SK-N-SH (cell line): ENCODE data around the gene PLA2G4B. TPM values are rescaled to one million over a fixed set of nuclear protein-coding genes. Genes with fewer than 3 reads are reported as not detected.

Experiments used
- CTCF ChIA-PET: fragments of 300-600, 350-600 bp; formaldehyde crosslinking; extraction: SDS; loops from one replicate; lab custom pipeline; 2021; lab: Yijun Ruan, JAX
- POLR2A ChIA-PET: fragments of 350-600 bp; sonication (Branson Sonifier 250); formaldehyde crosslinking; extraction: SDS; loops from one replicate; lab custom pipeline; 2020; ENCODE audit warnings: antibody characterized with exemption, inconsistent platforms; lab: Yijun Ruan, JAX
- DNase-seq: peaks from one replicate; pipeline ENCODE4 v3.0.0; 2012
- H2AFZ ChIP-seq: fragments of 200-600 bp; sonication (generic); 2 replicates; pipeline ENCODE4 v1.8.1; 2016; ENCODE audit warnings: antibody characterized with exemption, mild to moderate bottlenecking, low read depth
- H3F3A ChIP-seq: fragments of 200-600 bp; sonication (generic); replicated peaks from 2 replicates; pipeline ENCODE3; 2016; ENCODE audit warnings: antibody characterized with exemption, mild to moderate bottlenecking; ENCODE audit not compliant: insufficient read depth
- H3K27ac ChIP-seq, 2 experiments: fragments of 200-500 bp in 1 of 2; fragments of 200-600 bp in 1 of 2; sonication (Bioruptor generic) in 1 of 2; sonication (generic), shearing (Covaris generic) in 1 of 2; 2 replicates each; pipeline versions ENCODE4 v1.5.1 to v1.6.1; 2014 to 2016; ENCODE audit warnings: low read depth in 2 of 2, inconsistent platforms in 1 of 2, low read length in 1 of 2, mild to moderate bottlenecking in 1 of 2, mixed read lengths in 1 of 2
- H3K27me3 ChIP-seq: fragments of 200-600 bp; sonication (generic), shearing (Covaris generic); 2 replicates; pipeline ENCODE4 v1.6.1; 2016; ENCODE audit warnings: mixed run types; ENCODE audit not compliant: insufficient read depth
- H3K36me3 ChIP-seq, 2 experiments: fragments of 200-500 bp in 1 of 2; fragments of 200-600 bp in 1 of 2; sonication (Bioruptor generic) in 1 of 2; sonication (generic) in 1 of 2; replicated peaks in 1 of 2; 2 replicates each; pipeline versions ENCODE3 to v1.5.1; 2014 to 2016; ENCODE audit warnings: low read length in 1 of 2, mild to moderate bottlenecking in 1 of 2; ENCODE audit not compliant: insufficient read depth in 2 of 2, control insufficient read depth in 1 of 2
- H3K4me1 ChIP-seq, 2 experiments: fragments of 200-500 bp in 1 of 2; fragments of 200-600 bp in 1 of 2; sonication (Bioruptor generic) in 1 of 2; sonication (generic), shearing (Covaris generic) in 1 of 2; 2 replicates each; pipeline versions ENCODE4 v1.5.1 to v1.6.1; 2014 to 2016; ENCODE audit warnings: low read depth in 1 of 2, low read length in 1 of 2, mixed run types in 1 of 2; ENCODE audit not compliant: insufficient read depth in 2 of 2, control insufficient read depth in 1 of 2
- H3K4me2 ChIP-seq: fragments of 200-600 bp; sonication (generic), shearing (Covaris generic); 2 replicates; pipeline ENCODE4 v1.6.1; 2017; ENCODE audit warnings: mixed run types
- H3K4me3 ChIP-seq, 2 experiments: fragments of 200-500 bp in 1 of 2; fragments of 200-600 bp in 1 of 2; sonication (Bioruptor generic) in 1 of 2; sonication (generic), shearing (Covaris generic) in 1 of 2; 2 replicates each; pipeline versions ENCODE4 v1.5.1 to v1.8.1; 2014 to 2016; ENCODE audit warnings: low read depth in 2 of 2, inconsistent platforms in 1 of 2, low read length in 1 of 2, mild to moderate bottlenecking in 1 of 2, mixed read lengths in 1 of 2, moderate library complexity in 1 of 2
- H3K79me2 ChIP-seq: fragments of 200-600 bp; sonication (generic); 2 replicates; pipeline ENCODE4 v1.8.1; 2017; ENCODE audit warnings: mild to moderate bottlenecking; ENCODE audit not compliant: insufficient read depth
- H3K9ac ChIP-seq: fragments of 200-600 bp; sonication (generic); 2 replicates; pipeline ENCODE4 v1.6.1; 2017; ENCODE audit warnings: mixed run types
- H3K9me2 ChIP-seq: fragments of 200-600 bp; sonication (generic); 2 replicates; pipeline ENCODE4 v1.6.1; 2017; ENCODE audit warnings: mixed run types
- H3K9me3 ChIP-seq: fragments of 200-600 bp; sonication (generic); 2 replicates; pipeline ENCODE4 v1.6.1; 2017; ENCODE audit warnings: mixed run types, mild to moderate bottlenecking, moderate library complexity
- H4K20me1 ChIP-seq: fragments of 200-600 bp; sonication (generic); 2 replicates; pipeline ENCODE4 v1.6.1; 2017; ENCODE audit warnings: mild to moderate bottlenecking, mixed run types; ENCODE audit not compliant: insufficient read depth
- EP300 ChIP-seq, 2 experiments: IDR thresholded peaks; 2 replicates each; pipeline versions ENCODE4 v1.4.0 to v1.6.1; 2012; ENCODE audit warnings: borderline replicate concordance in 1 of 2, low read depth in 1 of 2, low read length in 1 of 2
- JUND ChIP-seq: IDR thresholded peaks from 2 replicates; pipeline ENCODE4 v1.4.0; 2012
- RXRA ChIP-seq: IDR thresholded peaks from 2 replicates; pipeline ENCODE4 v1.4.0; 2012; ENCODE audit warnings: low read depth, mild to moderate bottlenecking, borderline replicate concordance
- WGBS: methylation state at CpG from one replicate; pipeline ENCODE4 v1.1.6; 2017; ENCODE audit warnings: low lambda C conversion rate; 5-methylcytosine and 5-hydroxymethylcytosine counted together
- polyA plus RNA-seq, 3 experiments: library from polyadenylated mRNA; depleted of rRNA; stranded (reverse); fragments of >200 nt; gene quantifications; 2 replicates each; pipeline ENCODE4 v1.2.3, GENCODE V29; 2012
- TF ChIP-seq, protein P1 (sequence below): IDR thresholded peaks from 2 replicates; pipeline ENCODE4 v1.4.0; 2012; ENCODE audit warnings: low read depth, borderline replicate concordance
- TF ChIP-seq, protein P2 (sequence below): IDR thresholded peaks from 2 replicates; pipeline ENCODE4 v1.6.1; 2012; ENCODE audit warnings: mild to moderate bottlenecking, low read depth, low read length, moderate library complexity

Gene PLA2G4B
- polyA plus RNA-seq, 1 of the 3 experiments (the other 2 are of a cell fraction): 5.3 TPM

DNA sequence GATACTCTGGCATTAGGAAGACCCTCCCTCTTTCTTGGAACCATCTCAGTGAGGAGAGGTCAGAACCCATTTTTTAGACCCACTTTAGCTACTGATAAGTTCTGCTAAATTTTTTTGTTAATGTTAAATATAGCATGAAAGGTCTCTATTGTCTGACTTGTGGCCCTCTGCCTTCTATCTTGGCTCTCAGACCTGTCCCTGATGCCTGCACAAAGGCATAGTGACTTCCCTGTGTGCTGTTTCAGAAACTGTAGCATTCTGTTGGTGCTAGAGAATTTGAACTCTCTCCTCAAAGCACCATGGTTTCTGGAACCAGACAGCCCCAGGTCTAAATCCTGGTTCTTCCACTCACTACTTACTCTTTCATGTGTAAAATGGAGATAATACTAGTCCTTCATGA is 49.0 kb upstream of the PLA2G4B start:
- no peaks in the 10 kb centered on the region for H3K9me3 ChIP-seq
- H3K4me3 ChIP-seq: no peak overlapping the region
- no peak overlapping the region for H2AFZ ChIP-seq
- H3F3A ChIP-seq: no peaks in the 10 kb centered on the region
- H3K4me1 ChIP-seq: peaks cover 14 to 32% of the 10 kb centered on the region in 2 experiments; a peak in 3 of 4 replicates
- ChIA-PET CTCF (interaction anchor here (1.0 to 1.2 kb wide), 4 partner anchors 9 to 324 kb away, joined by 3 to 5 read pairs (median 4); no protein-coding TSS in a partner anchor), POLR2A (no interaction called here)
- TF ChIP-seq EP300 (IDR thresholded peaks at IDR 0.05; ENCODE audit: borderline replicate concordance in 1 of 2, low read depth in 1 of 2, low read length in 1 of 2) (no peak), RXRA (no peak)
- TF ChIP-seq, protein P1, sequence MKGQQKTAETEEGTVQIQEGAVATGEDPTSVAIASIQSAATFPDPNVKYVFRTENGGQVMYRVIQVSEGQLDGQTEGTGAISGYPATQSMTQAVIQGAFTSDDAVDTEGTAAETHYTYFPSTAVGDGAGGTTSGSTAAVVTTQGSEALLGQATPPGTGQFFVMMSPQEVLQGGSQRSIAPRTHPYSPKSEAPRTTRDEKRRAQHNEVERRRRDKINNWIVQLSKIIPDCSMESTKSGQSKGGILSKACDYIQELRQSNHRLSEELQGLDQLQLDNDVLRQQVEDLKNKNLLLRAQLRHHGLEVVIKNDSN: no peak
- H3K27me3 ChIP-seq: no peaks in the 10 kb centered on the region
- no peak overlapping the region for H3K9ac ChIP-seq
- H3K79me2 ChIP-seq: peaks cover 55% of the 10 kb centered on the region
- no peak overlapping the region; a peak in 1 of 4 replicates for H3K27ac ChIP-seq
- no peaks in the 10 kb centered on the region for H4K20me1 ChIP-seq
- no peak overlapping the region for H3K4me2 ChIP-seq
- no peak for DNase-seq
- H3K9me2 ChIP-seq: no peaks in the 10 kb centered on the region
- no peaks in the 10 kb centered on the region for H3K36me3 ChIP-seq

DNA sequence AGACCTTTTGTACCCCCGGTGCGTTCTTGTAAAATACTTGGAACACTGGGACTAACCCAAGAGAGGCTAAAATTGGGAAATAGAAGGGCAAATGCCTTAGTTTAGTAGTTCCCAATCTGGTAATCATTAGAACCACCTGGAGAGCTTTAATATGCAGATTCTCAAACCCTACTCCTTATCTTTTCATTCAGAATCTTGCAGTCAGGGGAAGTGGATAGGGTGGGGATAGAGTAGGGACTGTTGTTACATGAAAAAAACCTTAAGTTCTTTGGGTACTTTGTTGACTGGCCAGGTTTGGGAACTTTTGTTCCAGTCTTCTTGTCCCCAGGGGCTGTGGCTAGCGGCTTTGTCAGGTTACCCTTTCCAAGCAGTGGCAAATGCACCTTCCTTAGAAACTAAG is 48.5 kb upstream of the PLA2G4B start:
- Histone ChIP-seq H3K79me2 (peaks cover 55% of the 10 kb centered on the region), H3K4me1 (peaks cover 14 to 32% of the 10 kb centered on the region in 2 experiments; a peak in 3 of 4 replicates), H3K4me3 (no peak overlapping the region), H2AFZ (no peak overlapping the region), H3K36me3 (no peaks in the 10 kb centered on the region), H3K9me2 (no peaks in the 10 kb centered on the region), H3K9me3 (no peaks in the 10 kb centered on the region), H3K27ac (peak overlapping the region; percentile 51 to 82; a peak in 3 of 4 replicates), H3K4me2 (peak overlapping the region; percentile 62), H3K27me3 (no peaks in the 10 kb centered on the region), H3K9ac (no peak overlapping the region), H3F3A (no peaks in the 10 kb centered on the region), H4K20me1 (no peaks in the 10 kb centered on the region)
- CTCF ChIA-PET: interaction anchor here (1.0 to 2.9 kb wide), 3 partner anchors 10 to 21 kb away, joined by 3 to 12 read pairs (median 5); partner anchors contain the start of gene MAPKBP1
- TF ChIP-seq, protein P2, sequence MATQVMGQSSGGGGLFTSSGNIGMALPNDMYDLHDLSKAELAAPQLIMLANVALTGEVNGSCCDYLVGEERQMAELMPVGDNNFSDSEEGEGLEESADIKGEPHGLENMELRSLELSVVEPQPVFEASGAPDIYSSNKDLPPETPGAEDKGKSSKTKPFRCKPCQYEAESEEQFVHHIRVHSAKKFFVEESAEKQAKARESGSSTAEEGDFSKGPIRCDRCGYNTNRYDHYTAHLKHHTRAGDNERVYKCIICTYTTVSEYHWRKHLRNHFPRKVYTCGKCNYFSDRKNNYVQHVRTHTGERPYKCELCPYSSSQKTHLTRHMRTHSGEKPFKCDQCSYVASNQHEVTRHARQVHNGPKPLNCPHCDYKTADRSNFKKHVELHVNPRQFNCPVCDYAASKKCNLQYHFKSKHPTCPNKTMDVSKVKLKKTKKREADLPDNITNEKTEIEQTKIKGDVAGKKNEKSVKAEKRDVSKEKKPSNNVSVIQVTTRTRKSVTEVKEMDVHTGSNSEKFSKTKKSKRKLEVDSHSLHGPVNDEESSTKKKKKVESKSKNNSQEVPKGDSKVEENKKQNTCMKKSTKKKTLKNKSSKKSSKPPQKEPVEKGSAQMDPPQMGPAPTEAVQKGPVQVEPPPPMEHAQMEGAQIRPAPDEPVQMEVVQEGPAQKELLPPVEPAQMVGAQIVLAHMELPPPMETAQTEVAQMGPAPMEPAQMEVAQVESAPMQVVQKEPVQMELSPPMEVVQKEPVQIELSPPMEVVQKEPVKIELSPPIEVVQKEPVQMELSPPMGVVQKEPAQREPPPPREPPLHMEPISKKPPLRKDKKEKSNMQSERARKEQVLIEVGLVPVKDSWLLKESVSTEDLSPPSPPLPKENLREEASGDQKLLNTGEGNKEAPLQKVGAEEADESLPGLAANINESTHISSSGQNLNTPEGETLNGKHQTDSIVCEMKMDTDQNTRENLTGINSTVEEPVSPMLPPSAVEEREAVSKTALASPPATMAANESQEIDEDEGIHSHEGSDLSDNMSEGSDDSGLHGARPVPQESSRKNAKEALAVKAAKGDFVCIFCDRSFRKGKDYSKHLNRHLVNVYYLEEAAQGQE: no peak
- no peak for TF ChIP-seq JUND
- POLR2A ChIA-PET: no interaction called here
- no peak for DNase-seq
- WGBS: 100% methylated on average over 3 of the region's 3 CpGs
